Spinal cord (tissue), 10 donors: Measurements from ENCODE around the gene CRABP2. TPM values are rescaled to one million over a fixed set of nuclear protein-coding genes. Genes with fewer than 3 reads are reported as not detected.

Source experiments
- DNase-seq, 6 donors: peaks; one replicate each; pipeline versions ENCODE4 v3.0.0 to v3.0.0-alpha.2; 2013 to 2015; ENCODE audit warnings: low spot score in 6 of 6, low read depth in 4 of 6
- H3K27ac ChIP-seq: one replicate; pipeline ENCODE4 v1.5.1; 2013; ENCODE audit warnings: low read depth, low read length, control low read depth
- H3K27me3 ChIP-seq: one replicate; pipeline ENCODE4 v1.6.1; 2013; ENCODE audit warnings: low read length; ENCODE audit not compliant: control insufficient read depth, insufficient read depth
- H3K36me3 ChIP-seq: one replicate; pipeline ENCODE4 v1.6.1; 2013; ENCODE audit warnings: low read length; ENCODE audit not compliant: control insufficient read depth, insufficient read depth
- H3K4me1 ChIP-seq: one replicate; pipeline ENCODE4 v1.6.1; 2013; ENCODE audit warnings: low read length; ENCODE audit not compliant: control insufficient read depth, insufficient read depth
- H3K4me3 ChIP-seq: one replicate; pipeline ENCODE4 v1.5.1; 2013; ENCODE audit warnings: low read depth, low read length, control low read depth
- H3K9me3 ChIP-seq: one replicate; pipeline ENCODE4 v1.6.1; 2013; ENCODE audit warnings: low read length; ENCODE audit not compliant: control insufficient read depth, insufficient read depth
- WGBS: methylation state at CpG from one replicate; pipeline ENCODE4 v1.1.5; 2013; ENCODE audit warnings: missing lambda C conversion rate; ENCODE audit not compliant: insufficient coverage; 5-methylcytosine and 5-hydroxymethylcytosine counted together
- polyA plus RNA-seq, 2 donors: library from polyadenylated mRNA; unstranded; fragments of 120-200 nt; gene quantifications; one replicate each; pipeline ENCODE4 v1.2.1, GENCODE V29; 2013; ENCODE audit not compliant: insufficient read length in 2 of 2
- total RNA-seq, 2 donors: library from RNA; depleted of rRNA in 1 of 2; stranded (reverse); fragments of 120-200 nt in 1 of 2; fragments of >200 nt in 1 of 2; gene quantifications; one replicate each; pipeline versions ENCODE4 v1.2.3 to v1.2.4, GENCODE V29; 2013 to 2014
- donor health status: healthy.

CRABP2 gene
- total and polyA plus RNA-seq, 4 donors, result 35.6 to 482 (median 88.3) TPM

- Histone ChIP-seq H3K4me1 (peaks cover 47% of the 10 kb centered on the region), H3K27ac (peak overlapping the region; percentile 33), H3K36me3 (peaks cover 7% of the 10 kb centered on the region), H3K9me3 (no peaks in the 10 kb centered on the region), H3K4me3 (no peak overlapping the region), H3K27me3 (no peaks in the 10 kb centered on the region)
- no peak for DNase-seq
- 34% methylated on average over 3 of the region's 9 CpGs for WGBS
Measured at GRCh38 chr1:156711011-156711817, 5.8 kb upstream of the CRABP2 start.

GRCh38 chr1:156709757-156710489 is 4.5 kb upstream of the CRABP2 start:
- Histone ChIP-seq H3K36me3 (no peaks in the 10 kb centered on the region), H3K4me1 (peaks cover 60% of the 10 kb centered on the region), H3K9me3 (no peaks in the 10 kb centered on the region), H3K27me3 (peaks cover 9% of the 10 kb centered on the region), H3K27ac (peak overlapping the region; percentile 43), H3K4me3 (no peak overlapping the region)
- whole genome bisulfite sequencing, result 27% methylated on average over 8 of the region's 11 CpGs
- peak in 1 of 6 donors; percentile 69 for DNase-seq

DNA sequence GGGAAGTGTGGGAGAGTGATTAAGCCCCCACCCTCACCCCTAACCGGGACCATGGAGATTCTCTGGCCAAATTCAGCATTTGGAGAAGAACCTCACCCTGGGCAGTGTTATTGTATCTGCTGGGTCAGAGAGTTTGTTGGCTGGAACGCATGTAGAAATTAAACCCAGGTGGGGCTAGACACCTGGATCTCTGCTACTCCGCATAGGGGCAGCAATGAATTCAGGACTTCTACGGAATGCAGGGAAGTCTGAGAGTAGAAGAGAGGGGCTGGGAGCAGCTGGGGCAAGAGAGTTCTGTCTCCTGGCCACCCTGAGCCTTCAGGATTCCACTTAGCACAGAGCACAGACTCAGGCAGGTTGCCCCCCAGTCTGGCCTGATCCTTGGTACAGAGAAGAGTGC is 3.6 kb upstream of the CRABP2 start:
- no peak overlapping the region for H3K4me3 ChIP-seq
- H3K27ac ChIP-seq, result peak overlapping the region; percentile 89
- no peaks in the 10 kb centered on the region for H3K36me3 ChIP-seq
- no peaks in the 10 kb centered on the region for H3K9me3 ChIP-seq
- peaks cover 69% of the 10 kb centered on the region for H3K4me1 ChIP-seq
- peaks cover 18% of the 10 kb centered on the region for H3K27me3 ChIP-seq
- WGBS, result 65% methylated on average over 3 of the region's 4 CpGs
- no peak for DNase-seq

- peaks cover 77% of the 10 kb centered on the region for H3K4me1 ChIP-seq
- H3K4me3 ChIP-seq, result no peak overlapping the region
- peaks cover 2% of the 10 kb centered on the region for H3K36me3 ChIP-seq
- H3K27ac ChIP-seq, result peak overlapping the region; percentile 89
- DNase-seq, result peak in 1 of 6 donors; percentile 69
- WGBS, result 15% methylated on average over 4 of the region's 4 CpGs
- peaks cover 26% of the 10 kb centered on the region for H3K27me3 ChIP-seq
- H3K9me3 ChIP-seq, result no peaks in the 10 kb centered on the region
Measured at GRCh38 chr1:156708218-156708661, 2.9 kb upstream of the CRABP2 start.

- WGBS, result 42% methylated on average over 6 of the region's 8 CpGs
- H3K27me3 ChIP-seq, result peaks cover 30% of the 10 kb centered on the region
- peak overlapping the region; percentile 89 for H3K27ac ChIP-seq
Measured at GRCh38 chr1:156707417-156708217, 2.2 kb upstream of the CRABP2 start.

GRCh38 chr1:156706657-156707416 is 1.5 kb upstream of the CRABP2 start:
- WGBS, result 6% methylated on average over 28 of the region's 29 CpGs
- Histone ChIP-seq H3K36me3 (peaks cover 2% of the 10 kb centered on the region), H3K27me3 (peaks cover 30% of the 10 kb centered on the region), H3K4me3 (peak overlapping the region; percentile 52), H3K9me3 (no peaks in the 10 kb centered on the region), H3K4me1 (peaks cover 78% of the 10 kb centered on the region), H3K27ac (peak overlapping the region; percentile 89)
- DNase-seq, result peak in 1 of 6 donors; percentile 67

More at GRCh38 chr1:156707417-156708217, 2.2 kb upstream of the CRABP2 start:
- peaks cover 78% of the 10 kb centered on the region for H3K4me1 ChIP-seq
- H3K36me3 ChIP-seq, result peaks cover 2% of the 10 kb centered on the region
- no peak overlapping the region for H3K4me3 ChIP-seq
- no peaks in the 10 kb centered on the region for H3K9me3 ChIP-seq
- DNase-seq, result peak in 1 of 6 donors; percentile 47

DNA sequence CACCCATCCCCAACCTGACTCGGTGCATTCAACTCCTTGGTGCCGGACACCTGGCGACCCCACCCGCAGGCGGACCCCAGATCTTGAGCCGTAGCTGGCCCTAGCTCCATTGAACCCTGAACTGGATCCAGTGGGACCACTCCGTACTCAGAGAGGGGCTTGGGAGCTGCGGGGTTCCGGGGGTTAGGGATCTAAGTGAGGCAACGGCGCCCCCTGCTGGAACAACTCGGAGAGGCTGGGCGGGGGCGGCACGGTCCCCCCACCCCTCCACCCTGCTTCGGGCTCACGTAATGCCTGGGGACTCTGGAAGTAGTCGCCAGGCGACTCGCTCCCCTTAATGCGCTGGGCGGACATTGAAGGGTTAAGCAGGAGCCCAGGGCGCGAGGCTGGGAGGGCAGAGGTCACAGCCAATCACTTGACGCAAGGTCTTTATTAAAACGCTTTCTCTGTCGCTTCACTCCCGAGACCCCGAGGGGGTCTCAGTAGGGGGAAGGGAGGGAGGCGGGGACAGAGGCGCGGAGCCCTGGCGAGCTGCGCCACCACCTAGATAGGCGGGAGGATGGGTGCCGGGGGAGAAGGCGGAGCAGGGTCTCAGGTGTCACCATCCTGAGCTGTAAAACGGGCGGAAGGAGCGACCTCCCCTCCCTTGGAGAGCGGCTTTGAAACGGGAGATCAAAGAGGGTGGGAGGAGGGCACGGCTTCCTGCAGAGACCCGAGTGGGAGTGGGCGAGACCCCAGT is 704 bp upstream of the CRABP2 start:
- Histone ChIP-seq H3K27ac (peak overlapping the region; percentile 89), H3K4me1 (peaks cover 74% of the 10 kb centered on the region), H3K36me3 (peaks cover 3% of the 10 kb centered on the region), H3K27me3 (peaks cover 30% of the 10 kb centered on the region), H3K4me3 (peak overlapping the region; percentile 52), H3K9me3 (no peaks in the 10 kb centered on the region)
- 1% methylated on average over 44 of the region's 45 CpGs for WGBS
- DNase-seq, result peak in 2 of 6 donors; percentile 83 to 85

DNA sequence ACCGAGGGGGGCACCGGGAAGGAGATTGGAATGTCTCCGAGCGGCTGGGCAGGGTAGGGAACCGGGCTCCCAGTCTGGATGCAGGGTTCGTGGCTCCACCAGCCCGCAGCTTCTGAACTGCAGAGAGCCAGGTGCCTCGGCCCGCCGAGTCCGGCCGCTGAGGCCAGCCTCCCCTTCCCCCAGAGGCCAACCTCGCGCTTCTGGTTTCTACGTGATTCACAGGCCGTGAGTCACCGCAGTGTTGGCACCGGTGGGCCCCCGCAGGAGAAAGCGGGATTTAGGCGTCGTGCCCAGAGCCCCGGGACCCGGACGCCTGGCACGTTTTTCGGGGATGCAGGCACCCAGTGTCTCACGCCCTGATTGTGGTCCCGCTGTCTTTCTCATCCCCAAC is 458 bp downstream of the CRABP2 start:
- Histone ChIP-seq H3K27ac (peak overlapping the region; percentile 89), H3K4me1 (peaks cover 63% of the 10 kb centered on the region), H3K27me3 (peaks cover 30% of the 10 kb centered on the region), H3K4me3 (peak overlapping the region; percentile 52), H3K9me3 (no peaks in the 10 kb centered on the region), H3K36me3 (peaks cover 7% of the 10 kb centered on the region)
- no peak for DNase-seq
- under 1% methylated on average over 29 of the region's 29 CpGs for WGBS
